C4-2B (cell line): Measurements from ENCODE around the gene PCYT1B.

ENCODE experiments used
- ZFX ChIP-seq: fragments of 450-650 bp; IDR thresholded peaks from 2 replicates; pipeline ENCODE4 v1.6.1; 2017
- TF ChIP-seq, protein P1 (sequence below): fragments of 450-650 bp; conservative IDR thresholded peaks from 2 replicates; pipeline ENCODE4 v1.5.1; 2017; ENCODE audit warnings: mild to moderate bottlenecking

DNA sequence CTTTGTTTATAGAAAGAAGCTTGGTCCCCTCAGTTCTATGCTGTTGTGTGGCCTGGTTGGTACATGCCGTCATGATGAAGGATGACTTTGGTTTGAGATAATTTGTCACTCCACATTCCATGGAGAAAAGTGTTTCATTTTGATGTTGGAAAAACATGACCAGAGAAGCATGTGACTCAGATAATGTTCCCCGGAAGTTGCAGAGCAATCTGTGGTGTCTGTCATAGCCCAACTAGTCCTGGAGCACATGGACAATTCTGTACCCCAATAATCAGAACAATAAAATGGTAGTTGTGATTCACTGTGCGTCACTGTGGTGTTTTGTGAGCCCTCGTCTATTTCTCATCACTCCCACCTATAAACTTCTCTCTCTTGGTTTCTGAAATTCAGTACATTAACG is 97.0 kb downstream of the PCYT1B start:
- TF ChIP-seq, protein P1, sequence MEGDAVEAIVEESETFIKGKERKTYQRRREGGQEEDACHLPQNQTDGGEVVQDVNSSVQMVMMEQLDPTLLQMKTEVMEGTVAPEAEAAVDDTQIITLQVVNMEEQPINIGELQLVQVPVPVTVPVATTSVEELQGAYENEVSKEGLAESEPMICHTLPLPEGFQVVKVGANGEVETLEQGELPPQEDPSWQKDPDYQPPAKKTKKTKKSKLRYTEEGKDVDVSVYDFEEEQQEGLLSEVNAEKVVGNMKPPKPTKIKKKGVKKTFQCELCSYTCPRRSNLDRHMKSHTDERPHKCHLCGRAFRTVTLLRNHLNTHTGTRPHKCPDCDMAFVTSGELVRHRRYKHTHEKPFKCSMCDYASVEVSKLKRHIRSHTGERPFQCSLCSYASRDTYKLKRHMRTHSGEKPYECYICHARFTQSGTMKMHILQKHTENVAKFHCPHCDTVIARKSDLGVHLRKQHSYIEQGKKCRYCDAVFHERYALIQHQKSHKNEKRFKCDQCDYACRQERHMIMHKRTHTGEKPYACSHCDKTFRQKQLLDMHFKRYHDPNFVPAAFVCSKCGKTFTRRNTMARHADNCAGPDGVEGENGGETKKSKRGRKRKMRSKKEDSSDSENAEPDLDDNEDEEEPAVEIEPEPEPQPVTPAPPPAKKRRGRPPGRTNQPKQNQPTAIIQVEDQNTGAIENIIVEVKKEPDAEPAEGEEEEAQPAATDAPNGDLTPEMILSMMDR: no peak
- TF ChIP-seq ZFX: no peak
